Right renal pelvis (tissue), 4 donors: ENCODE measurements around the gene NKTR. TPM values are rescaled to one million over a fixed set of nuclear protein-coding genes. Genes with fewer than 3 reads are reported as not detected.

Source experiments
- DNase-seq, 4 donors: peaks; one replicate each; pipeline ENCODE4 v3.0.0-alpha.2; 2013; ENCODE audit warnings: low read depth in 4 of 4, low spot score in 3 of 4, missing footprints in 1 of 4
- polyA plus RNA-seq, 4 donors: library from polyadenylated mRNA; unstranded; fragments of 120-200 nt; gene quantifications; one replicate each; pipeline ENCODE4 v1.2.1, GENCODE V29; 2013; ENCODE audit not compliant: insufficient read length in 4 of 4

Gene NKTR
- polyA plus RNA-seq, 4 donors: 70.5 to 112 (median 76.9) TPM

GRCh38 chr3:42691816-42692666, 91.6 kb downstream of the NKTR start:
- no peak for DNase-seq

- DNase-seq: no peak
These were observed 92.4 kb downstream of the NKTR start for GRCh38 chr3:42692667-42693529.

DNA sequence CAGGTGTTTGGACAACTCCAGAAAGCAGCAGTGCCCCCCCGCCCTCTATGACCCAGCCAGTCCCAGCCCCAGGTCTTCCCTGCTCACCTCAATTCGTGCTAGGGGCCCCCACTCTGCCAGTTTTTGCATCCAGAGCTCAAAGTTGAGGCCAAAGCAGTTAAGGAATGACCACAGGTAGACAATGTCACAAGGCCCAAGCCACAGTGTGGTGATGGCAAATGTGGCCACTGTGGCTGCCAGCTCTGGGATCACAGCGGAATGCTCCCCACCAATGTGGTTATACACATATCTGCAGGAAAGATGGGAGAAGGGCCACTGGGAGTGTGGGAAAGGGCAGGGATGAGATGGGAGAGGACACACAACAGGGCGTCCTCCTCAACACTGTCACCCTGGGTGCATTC, 93.0 kb downstream of the NKTR start:
- DNase-seq: no peak

- DNase-seq: no peak
These were observed 93.9 kb downstream of the NKTR start for GRCh38 chr3:42694366-42694765.

GRCh38 chr3:42696356-42697288, 96.1 kb downstream of the NKTR start:
- no peak for DNase-seq

- DNase-seq: no peak
These were observed 97.0 kb downstream of the NKTR start for GRCh38 chr3:42697289-42698051.

Other genes starting within 250 kb of the NKTR start
- not detected for gene LYZL4, start 190.1 kb upstream of the NKTR start, polyA plus RNA-seq
- gene VIPR1, start 98.0 kb upstream of the NKTR start, polyA plus RNA-seq: 1 to 10 TPM; 1.1 to 2.5 (median 1.8) TPM
- gene SEC22C, start 18.7 kb upstream of the NKTR start, polyA plus RNA-seq: 10 to 100 TPM; 42.8 to 48.2 (median 46.0) TPM
- gene SS18L2, start 9.8 kb upstream of the NKTR start, polyA plus RNA-seq: 10 to 100 TPM; 23.0 to 29.1 (median 26.5) TPM
- 10 to 100 TPM; 15.4 to 18.3 (median 15.6) TPM for gene ZBTB47, start 53.0 kb downstream of the NKTR start, polyA plus RNA-seq
- under 1 TPM in 1 of 4 donors, not detected in 3; 0.03 TPM for gene KLHL40, start 84.9 kb downstream of the NKTR start, polyA plus RNA-seq
- gene HHATL, start 102.1 kb downstream of the NKTR start, polyA plus RNA-seq: under 1 TPM; 0.30 to 0.40 (median 0.36) TPM
- 1 to 10 TPM; 2.1 to 2.8 (median 2.7) TPM for gene CCDC13, start 172.6 kb downstream of the NKTR start, polyA plus RNA-seq
- 100 to 1,000 TPM; 172 to 196 (median 190) TPM for gene HIGD1A, start 203.8 kb downstream of the NKTR start, polyA plus RNA-seq
- gene ACKR2, start 208.8 kb downstream of the NKTR start, polyA plus RNA-seq: 1 to 10 TPM; 2.0 to 2.6 (median 2.3) TPM